C4-2B (cell line): ENCODE results near the gene SLC22A31.

Experiments used
- H3K27ac ChIP-seq: fragments of 450-650 bp; 2 replicates; pipeline ENCODE4 v1.5.1; 2017
- ZFX ChIP-seq: fragments of 450-650 bp; IDR thresholded peaks from 2 replicates; pipeline ENCODE4 v1.6.1; 2017
- TF ChIP-seq, protein P1 (sequence below): fragments of 450-650 bp; conservative IDR thresholded peaks from 2 replicates; pipeline ENCODE4 v1.5.1; 2017; ENCODE audit warnings: mild to moderate bottlenecking

Gene SLC22A31

DNA sequence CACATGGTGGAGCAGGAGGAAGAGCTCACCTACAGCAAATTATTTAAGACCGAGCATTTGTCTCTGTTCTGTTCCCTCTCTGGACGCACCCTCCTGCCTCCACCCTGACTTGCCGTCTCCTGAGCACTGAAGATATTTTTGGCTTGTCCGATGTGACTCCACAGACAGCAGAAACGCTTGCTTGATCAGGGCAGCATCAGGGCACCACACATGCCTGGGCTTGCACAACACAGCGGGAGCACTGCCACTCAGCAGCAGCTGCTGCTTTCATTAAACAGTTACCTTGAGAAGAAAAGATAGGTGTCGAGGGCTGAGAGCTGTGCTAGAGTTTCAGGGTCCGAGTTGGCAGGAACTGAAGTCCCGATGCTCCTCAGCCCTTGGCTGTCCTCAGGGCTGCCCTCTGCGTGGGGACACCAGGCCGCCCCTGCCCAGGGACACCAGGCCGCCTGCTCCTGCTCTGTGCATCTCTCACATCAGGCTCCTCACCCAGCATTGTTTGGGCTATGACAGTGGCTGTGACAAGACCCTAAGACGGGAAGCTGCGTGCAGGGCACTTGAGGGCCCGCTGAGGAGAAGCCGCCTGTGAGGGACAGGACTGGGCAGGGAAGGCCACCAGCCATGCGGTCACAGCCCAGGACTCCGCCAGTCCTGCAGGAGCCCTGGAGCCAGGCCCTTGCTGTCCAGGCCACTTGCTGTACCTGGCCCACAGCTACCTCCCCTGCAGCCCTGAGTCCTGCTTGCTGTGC, 50.1 kb downstream of the SLC22A31 start:
- no peak for TF ChIP-seq ZFX
- TF ChIP-seq, protein P1, sequence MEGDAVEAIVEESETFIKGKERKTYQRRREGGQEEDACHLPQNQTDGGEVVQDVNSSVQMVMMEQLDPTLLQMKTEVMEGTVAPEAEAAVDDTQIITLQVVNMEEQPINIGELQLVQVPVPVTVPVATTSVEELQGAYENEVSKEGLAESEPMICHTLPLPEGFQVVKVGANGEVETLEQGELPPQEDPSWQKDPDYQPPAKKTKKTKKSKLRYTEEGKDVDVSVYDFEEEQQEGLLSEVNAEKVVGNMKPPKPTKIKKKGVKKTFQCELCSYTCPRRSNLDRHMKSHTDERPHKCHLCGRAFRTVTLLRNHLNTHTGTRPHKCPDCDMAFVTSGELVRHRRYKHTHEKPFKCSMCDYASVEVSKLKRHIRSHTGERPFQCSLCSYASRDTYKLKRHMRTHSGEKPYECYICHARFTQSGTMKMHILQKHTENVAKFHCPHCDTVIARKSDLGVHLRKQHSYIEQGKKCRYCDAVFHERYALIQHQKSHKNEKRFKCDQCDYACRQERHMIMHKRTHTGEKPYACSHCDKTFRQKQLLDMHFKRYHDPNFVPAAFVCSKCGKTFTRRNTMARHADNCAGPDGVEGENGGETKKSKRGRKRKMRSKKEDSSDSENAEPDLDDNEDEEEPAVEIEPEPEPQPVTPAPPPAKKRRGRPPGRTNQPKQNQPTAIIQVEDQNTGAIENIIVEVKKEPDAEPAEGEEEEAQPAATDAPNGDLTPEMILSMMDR = no peak
- no peak overlapping the region for H3K27ac ChIP-seq

- TF ChIP-seq ZFX = no peak
- TF ChIP-seq, protein P1 = no peak
- H3K27ac ChIP-seq = no peak overlapping the region
Measured at GRCh38 chr16:89149386-89149785, 51.0 kb downstream of the SLC22A31 start.

- TF ChIP-seq ZFX = no peak
- TF ChIP-seq, protein P1 = no peak
- no peak overlapping the region for H3K27ac ChIP-seq
Measured at GRCh38 chr16:89147085-89147817, 53.1 kb downstream of the SLC22A31 start.

GRCh38 chr16:89146211-89147005, 53.9 kb downstream of the SLC22A31 start:
- TF ChIP-seq, protein P1 = no peak
- TF ChIP-seq ZFX = no peak
- H3K27ac ChIP-seq = no peak overlapping the region
